WTC11 (cell line): ENCODE measurements around the gene CABLES1. TPM values are rescaled to one million over a fixed set of nuclear protein-coding genes. Genes with fewer than 3 reads are reported as not detected.
A peak's percentile ranks its signal among the peaks of the same experiment; 100 is the strongest.

ENCODE experiments used
- ATAC-seq: fragments of 200-7000 bp; cut with Tn5 transposase; 2 replicates; pipeline ENCODE4 v1.10.0; 2021; ENCODE audit warnings: mild to moderate bottlenecking, moderate library complexity
- CTCF ChIA-PET: fragments of 300-600 bp; sonication (Branson Sonifier 250); formaldehyde crosslinking; loops from one replicate; lab custom pipeline; 2021; ENCODE audit warnings: antibody characterized with exemption; lab: Charles Lee
- POLR2A ChIA-PET: fragments of 350-600 bp; sonication (Branson Sonifier 250); formaldehyde crosslinking; loops from one replicate; lab custom pipeline; 2021; ENCODE audit warnings: antibody characterized with exemption; lab: Charles Lee
- DNase-seq: peaks from one replicate; pipeline ENCODE4 v3.0.0; 2021; ENCODE audit warnings: low spot score
- H3K27ac Mint-ChIP-seq: 2 replicates; pipeline ENCODE4 v1.8.0; 2021; ENCODE audit warnings: mixed read lengths
- H3K27me3 Mint-ChIP-seq: 2 replicates; pipeline ENCODE4 v1.8.0; 2021; ENCODE audit warnings: low read depth, mild to moderate bottlenecking, moderate library complexity, mixed read lengths
- H3K36me3 Mint-ChIP-seq: 2 replicates; pipeline ENCODE4 v1.8.0; 2021; ENCODE audit warnings: mixed read lengths
- H3K4me1 Mint-ChIP-seq: 2 replicates; pipeline ENCODE4 v1.8.0; 2022; ENCODE audit warnings: mixed read lengths
- H3K4me3 Mint-ChIP-seq: 2 replicates; pipeline ENCODE4 v1.8.0; 2021; ENCODE audit warnings: mild to moderate bottlenecking, moderate library complexity, mixed read lengths
- H3K9me3 Mint-ChIP-seq: 2 replicates; pipeline ENCODE4 v1.8.0; 2021; ENCODE audit warnings: mixed read lengths
- ATF1 ChIP-seq: sonication (generic); formaldehyde crosslinking; IDR thresholded peaks from 2 replicates; pipeline ENCODE4 v1.8.1; 2023; ENCODE audit warnings: mild to moderate bottlenecking, moderate library complexity, missing genetic modification reagents
- E2F4 ChIP-seq: sonication (generic); formaldehyde crosslinking; IDR thresholded peaks from 2 replicates; pipeline ENCODE4 v1.8.1; 2022; ENCODE audit warnings: low read depth, mild to moderate bottlenecking, moderate library complexity, missing genetic modification reagents, borderline replicate concordance
- E2F5 ChIP-seq: sonication (generic); formaldehyde crosslinking; IDR thresholded peaks from 2 replicates; pipeline ENCODE4 v1.8.1; 2022; ENCODE audit warnings: mild to moderate bottlenecking, moderate library complexity, missing genetic modification reagents
- ESRRA ChIP-seq: sonication (generic); formaldehyde crosslinking; IDR thresholded peaks from 2 replicates; pipeline ENCODE4 v1.8.1; 2022; ENCODE audit warnings: mild to moderate bottlenecking, missing genetic modification reagents, borderline replicate concordance
- GRHL2 ChIP-seq: fragments of 250-450 bp; sonication (Bioruptor Pico); IDR thresholded peaks from 2 replicates; pipeline ENCODE4 v1.8.0; 2022; ENCODE audit warnings: mild to moderate bottlenecking, moderate library complexity; ENCODE audit not compliant: insufficient replicate concordance, severe bottlenecking
- HMGA2 ChIP-seq: fragments of 250-450 bp; sonication (Bioruptor Pico); IDR thresholded peaks from 2 replicates; pipeline ENCODE4 v1.4.0; 2021; ENCODE audit warnings: mild to moderate bottlenecking, moderate library complexity
- PREB ChIP-seq: sonication (generic); formaldehyde crosslinking; IDR thresholded peaks from 2 replicates; pipeline ENCODE4 v1.8.1; 2022; ENCODE audit warnings: mild to moderate bottlenecking, missing genetic modification reagents, moderate library complexity, borderline replicate concordance
- SP1 ChIP-seq: sonication (generic); formaldehyde crosslinking; conservative IDR thresholded peaks from 2 replicates; pipeline ENCODE4 v1.8.1; 2022; ENCODE audit warnings: missing genetic modification reagents
- TCF7 ChIP-seq: sonication (generic); formaldehyde crosslinking; IDR thresholded peaks from 2 replicates; pipeline ENCODE4 v1.8.0; 2022; ENCODE audit warnings: mild to moderate bottlenecking, low read depth, missing genetic modification reagents, moderate library complexity
- USF1 ChIP-seq: sonication (generic); formaldehyde crosslinking; IDR thresholded peaks from 2 replicates; pipeline ENCODE4 v1.8.0; 2022; ENCODE audit warnings: mild to moderate bottlenecking, missing genetic modification reagents
- ZBTB43 ChIP-seq: sonication (generic); formaldehyde crosslinking; IDR thresholded peaks from 2 replicates; pipeline ENCODE4 v1.8.1; 2023; ENCODE audit warnings: mild to moderate bottlenecking, missing genetic modification reagents
- ZNF512 ChIP-seq: sonication (generic); formaldehyde crosslinking; IDR thresholded peaks from 2 replicates; pipeline ENCODE4 v1.8.1; 2022; ENCODE audit warnings: missing genetic modification reagents, borderline replicate concordance
- total RNA-seq: library from RNA; stranded (reverse); gene quantifications from 3 replicates; pipeline ENCODE4 v1.2.3, GENCODE V29; 2021

The CABLES1 gene
- total RNA-seq, 1 experiment from 2014 or later, result 17.0 TPM

- Mint-ChIP-seq H3K36me3 (peaks cover 54% of the 10 kb centered on the region), H3K27me3 (peaks cover 14% of the 10 kb centered on the region; the same call in 1 of the 2 replicates), H3K4me3 (no peak overlapping the region), H3K27ac (peak overlapping the region; percentile 33; the same call in 1 of the 2 replicates), H3K9me3 (peaks cover 51% of the 10 kb centered on the region), H3K4me1 (peaks cover 28% of the 10 kb centered on the region)
- POLR2A ChIA-PET, result no interaction called here
- no peak for ATAC-seq
- TF ChIP-seq TCF7 (CRISPR knock-in tag) (no peak), GRHL2 (CRISPR knock-in tag) (no peak), E2F4 (CRISPR knock-in tag) (no peak), E2F5 (no peak), ZNF512 (CRISPR knock-in tag) (no peak)
- DNase-seq, result no peak
- CTCF ChIA-PET, result no interaction called here
Observed at GRCh38 chr18:23272498-23273232, 137.4 kb downstream of the CABLES1 start.

- Mint-ChIP-seq H3K27ac (peak overlapping the region; percentile 33; the same call in 1 of the 2 replicates), H3K4me1 (peaks cover 20% of the 10 kb centered on the region), H3K36me3 (peaks cover 55% of the 10 kb centered on the region), H3K27me3 (peaks cover 18% of the 10 kb centered on the region; the same call in 1 of the 2 replicates), H3K4me3 (no peak overlapping the region), H3K9me3 (peaks cover 55% of the 10 kb centered on the region)
- ChIA-PET POLR2A (no interaction called here), CTCF (interaction anchor here (1.3 to 1.5 kb wide), 2 partner anchors 13 to 140 kb away, joined by 3 to 4 read pairs; no protein-coding TSS in a partner anchor)
- ATAC-seq (no peak), DNase-seq (no peak)
- no peak for TF ChIP-seq ESRRA
- no peak for TF ChIP-seq PREB (CRISPR knock-in tag)
- no peak for TF ChIP-seq HMGA2 (CRISPR knock-in tag)
- no peak for TF ChIP-seq E2F5
- no peak for TF ChIP-seq ZNF512 (CRISPR knock-in tag)
- no peak for TF ChIP-seq SP1
- TF ChIP-seq ZBTB43 (CRISPR knock-in tag), result no peak
- TF ChIP-seq ATF1 (CRISPR knock-in tag), result no peak
- TF ChIP-seq USF1 (CRISPR knock-in tag), result no peak
Observed at GRCh38 chr18:23273443-23273966, 138.2 kb downstream of the CABLES1 start.
